ENCODE results near the gene ARHGAP15. TPM values are rescaled to one million over a fixed set of nuclear protein-coding genes. Genes with fewer than 3 reads are reported as not detected.

Gene ARHGAP15
- total RNA-seq, 1 donor from 2014 or later = not detected

DNA sequence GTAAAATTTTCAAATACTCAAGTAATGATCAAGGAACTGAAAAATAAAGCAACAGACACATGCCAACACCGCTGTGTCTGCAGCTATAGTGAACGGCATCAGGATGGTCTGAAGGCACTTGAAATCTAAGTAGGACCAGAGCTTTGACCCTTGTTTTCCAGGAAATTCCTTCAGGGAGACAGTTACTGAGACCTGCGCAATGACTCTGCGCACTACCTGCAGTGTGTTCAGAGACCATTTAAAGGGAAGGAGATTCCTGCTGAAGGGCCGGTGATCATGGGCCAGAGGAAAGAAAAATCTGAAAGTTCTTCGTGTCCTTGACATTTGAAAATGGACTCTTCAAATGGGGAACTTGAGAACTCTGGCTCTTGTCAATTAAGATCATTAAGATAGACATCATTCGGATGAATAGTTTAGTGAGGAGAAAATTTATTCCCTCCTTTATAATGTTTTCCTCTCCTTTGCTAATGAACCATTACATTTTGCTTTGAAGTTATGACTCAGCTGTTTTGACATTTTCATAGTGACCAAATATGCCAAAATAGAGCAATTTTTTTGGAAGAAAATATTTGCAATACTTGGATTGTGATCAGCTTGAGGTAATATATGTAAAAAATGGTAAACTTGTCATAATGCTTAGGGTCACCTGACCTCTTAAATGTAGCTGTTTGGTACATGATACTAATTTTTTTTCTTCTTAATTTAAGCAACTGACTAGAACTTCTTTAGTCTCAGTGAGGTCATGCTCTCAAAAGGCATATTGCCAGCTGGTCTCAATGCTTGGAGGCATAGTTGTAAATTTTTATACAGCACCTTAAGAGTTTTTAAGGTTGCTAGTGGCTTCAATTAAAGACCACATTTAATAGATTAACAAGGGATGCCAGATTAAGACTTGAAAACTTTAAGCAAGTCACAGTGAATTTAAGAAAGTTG is 329.3 kb downstream of the ARHGAP15 start:
- Mint-ChIP-seq H3K9me3 (ENCODE audit: unreplicated experiment) (peaks cover 10% of the 10 kb centered on the region), H3K4me1 (ENCODE audit: unreplicated experiment) (peaks cover 5% of the 10 kb centered on the region), H3K27ac (ENCODE audit: unreplicated experiment) (no peak overlapping the region), H3K36me3 (ENCODE audit: unreplicated experiment) (no peaks in the 10 kb centered on the region), H3K4me3 (ENCODE audit: unreplicated experiment) (no peak overlapping the region), H3K27me3 (ENCODE audit: unreplicated experiment) (no peaks in the 10 kb centered on the region)
- no peak for DNase-seq (ENCODE audit: extremely low spot score, unreplicated experiment)
- TF ChIP-seq CTCF (IDR thresholded peaks at IDR 0.05) = no peak

- H3K9me3 Mint-ChIP-seq (ENCODE audit: unreplicated experiment) = peaks cover 10% of the 10 kb centered on the region
- no peak for DNase-seq (ENCODE audit: extremely low spot score, unreplicated experiment)
- H3K27me3 Mint-ChIP-seq (ENCODE audit: unreplicated experiment) = no peaks in the 10 kb centered on the region
- no peak overlapping the region for H3K4me3 Mint-ChIP-seq (ENCODE audit: unreplicated experiment)
- H3K27ac Mint-ChIP-seq (ENCODE audit: unreplicated experiment) = no peak overlapping the region
- no peaks in the 10 kb centered on the region for H3K36me3 Mint-ChIP-seq (ENCODE audit: unreplicated experiment)
- H3K4me1 Mint-ChIP-seq (ENCODE audit: unreplicated experiment) = peaks cover 5% of the 10 kb centered on the region
- TF ChIP-seq CTCF (IDR thresholded peaks at IDR 0.05) = no peak
Observed at GRCh38 chr2:143460382-143460781, 331.2 kb downstream of the ARHGAP15 start.

DNA sequence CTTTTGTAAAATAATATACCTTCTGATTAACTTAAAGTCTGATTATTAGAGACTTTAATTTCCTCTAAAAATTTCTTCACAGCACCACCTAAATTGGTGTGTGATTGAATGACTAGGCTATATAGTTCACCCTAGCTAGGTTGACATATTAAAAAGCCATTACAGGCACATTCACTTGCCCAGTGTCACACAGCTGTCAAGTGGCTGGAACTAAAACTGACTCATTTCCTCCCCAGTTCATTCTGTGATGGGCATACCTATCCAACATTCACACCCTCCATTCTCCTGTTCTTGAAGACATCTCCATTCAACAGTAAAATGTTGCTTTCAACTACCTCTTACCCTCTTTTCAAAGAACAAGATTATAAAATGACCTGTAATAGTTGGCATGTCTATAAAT is 334.5 kb downstream of the ARHGAP15 start:
- no peak for DNase-seq (ENCODE audit: extremely low spot score, unreplicated experiment)
- H3K4me1 Mint-ChIP-seq (ENCODE audit: unreplicated experiment) = peaks cover 4% of the 10 kb centered on the region
- H3K27me3 Mint-ChIP-seq (ENCODE audit: unreplicated experiment) = no peaks in the 10 kb centered on the region
- no peak for TF ChIP-seq CTCF (IDR thresholded peaks at IDR 0.05)
- H3K36me3 Mint-ChIP-seq (ENCODE audit: unreplicated experiment) = no peaks in the 10 kb centered on the region
- no peak overlapping the region for H3K27ac Mint-ChIP-seq (ENCODE audit: unreplicated experiment)
- peaks cover under 1% of the 10 kb centered on the region for H3K9me3 Mint-ChIP-seq (ENCODE audit: unreplicated experiment)
- H3K4me3 Mint-ChIP-seq (ENCODE audit: unreplicated experiment) = no peak overlapping the region

- no peak for DNase-seq (ENCODE audit: extremely low spot score, unreplicated experiment)
- Mint-ChIP-seq H3K36me3 (ENCODE audit: unreplicated experiment) (no peaks in the 10 kb centered on the region), H3K27me3 (ENCODE audit: unreplicated experiment) (no peaks in the 10 kb centered on the region), H3K4me3 (ENCODE audit: unreplicated experiment) (no peak overlapping the region), H3K9me3 (ENCODE audit: unreplicated experiment) (no peaks in the 10 kb centered on the region), H3K27ac (ENCODE audit: unreplicated experiment) (no peak overlapping the region), H3K4me1 (ENCODE audit: unreplicated experiment) (no peaks in the 10 kb centered on the region)
- no peak for TF ChIP-seq CTCF (IDR thresholded peaks at IDR 0.05)
Observed at GRCh38 chr2:143466391-143466790, 337.2 kb downstream of the ARHGAP15 start.

- DNase-seq (ENCODE audit: extremely low spot score, unreplicated experiment) = no peak
- Mint-ChIP-seq H3K27ac (ENCODE audit: unreplicated experiment) (no peak overlapping the region), H3K36me3 (ENCODE audit: unreplicated experiment) (no peaks in the 10 kb centered on the region), H3K4me1 (ENCODE audit: unreplicated experiment) (no peaks in the 10 kb centered on the region), H3K27me3 (ENCODE audit: unreplicated experiment) (no peaks in the 10 kb centered on the region), H3K9me3 (ENCODE audit: unreplicated experiment) (no peaks in the 10 kb centered on the region), H3K4me3 (ENCODE audit: unreplicated experiment) (no peak overlapping the region)
- TF ChIP-seq CTCF (IDR thresholded peaks at IDR 0.05) = no peak
Observed at GRCh38 chr2:143467011-143467410, 337.8 kb downstream of the ARHGAP15 start.

All from osteocyte (in vitro differentiated cells).